H9 (cell line): Measurements from ENCODE around the gene POLD3. TPM values are rescaled to one million over a fixed set of nuclear protein-coding genes. Genes with fewer than 3 reads are reported as not detected.

Source experiments
- DNase-seq: peaks from one replicate; pipeline ENCODE4 v3.0.0-alpha.2; 2017
- H2AFZ ChIP-seq: one replicate; pipeline ENCODE4 v1.6.1; 2013; ENCODE audit warnings: mild to moderate bottlenecking, low read length, control low read depth, moderate library complexity
- H2AK5ac ChIP-seq: 2 replicates; pipeline ENCODE4 v1.6.1; 2013; ENCODE audit warnings: low read length, control low read depth, mixed read lengths; ENCODE audit not compliant: insufficient read length
- H2BK120ac ChIP-seq: one replicate; pipeline ENCODE4 v1.6.1; 2013; ENCODE audit warnings: low read depth, mild to moderate bottlenecking, low read length, control low read depth, inconsistent platforms; ENCODE audit not compliant: poor library complexity, severe bottlenecking
- H2BK12ac ChIP-seq: 2 replicates; pipeline ENCODE4 v1.6.1; 2013; ENCODE audit warnings: low read length, control low read depth, mixed read lengths, low read depth; ENCODE audit not compliant: insufficient read length
- H2BK15ac ChIP-seq: 2 replicates; pipeline ENCODE4 v1.6.1; 2013; ENCODE audit warnings: low read depth, low read length, control low read depth
- H2BK20ac ChIP-seq: one replicate; pipeline ENCODE4 v1.6.1; 2013; ENCODE audit warnings: low read depth, mild to moderate bottlenecking, low read length, control low read depth, inconsistent platforms; ENCODE audit not compliant: poor library complexity, severe bottlenecking
- H2BK5ac ChIP-seq: 2 replicates; pipeline ENCODE4 v1.6.1; 2013; ENCODE audit warnings: low read length, control low read depth, mixed read lengths; ENCODE audit not compliant: insufficient read length
- H3K14ac ChIP-seq: 2 replicates; pipeline ENCODE4 v1.6.1; 2013; ENCODE audit warnings: low read length, control low read depth; ENCODE audit not compliant: insufficient read depth
- H3K18ac ChIP-seq: 2 replicates; pipeline ENCODE4 v1.6.1; 2013; ENCODE audit warnings: low read depth, mild to moderate bottlenecking, mixed read lengths, low read length, control low read depth; ENCODE audit not compliant: insufficient read length
- H3K23ac ChIP-seq: 2 replicates; pipeline ENCODE4 v1.6.1; 2013; ENCODE audit warnings: low read length, control low read depth, mixed read lengths, low read depth; ENCODE audit not compliant: insufficient read length
- H3K23me2 ChIP-seq: 2 replicates; pipeline ENCODE4 v1.6.1; 2013; ENCODE audit warnings: low read depth, mild to moderate bottlenecking, mixed read lengths, low read length, control low read depth; ENCODE audit not compliant: insufficient read length, poor library complexity, severe bottlenecking
- H3K27ac ChIP-seq: 2 replicates; pipeline ENCODE4 v1.5.1; 2013; ENCODE audit warnings: low read length, control low read depth, mixed read lengths, low read depth; ENCODE audit not compliant: insufficient read length
- H3K27me3 ChIP-seq: 2 replicates; pipeline ENCODE4 v1.6.1; 2013; ENCODE audit warnings: low read length, control low read depth, inconsistent platforms; ENCODE audit not compliant: insufficient read depth
- H3K4ac ChIP-seq: 2 replicates; pipeline ENCODE4 v1.6.1; 2013; ENCODE audit warnings: low read depth, mild to moderate bottlenecking, control low read depth, inconsistent platforms, low read length, moderate library complexity
- H3K4me1 ChIP-seq: 2 replicates; pipeline ENCODE4 v1.6.1; 2013; ENCODE audit warnings: low read length, control low read depth, inconsistent platforms; ENCODE audit not compliant: insufficient read depth
- H3K4me2 ChIP-seq: 2 replicates; pipeline ENCODE4 v1.6.1; 2013; ENCODE audit warnings: low read length, control low read depth, mixed read lengths; ENCODE audit not compliant: insufficient read length, insufficient read depth
- H3K56ac ChIP-seq: 2 replicates; pipeline ENCODE4 v1.6.1; 2013; ENCODE audit warnings: low read depth, mild to moderate bottlenecking, mixed read lengths, low read length, control low read depth; ENCODE audit not compliant: insufficient read length
- H3K79me1 ChIP-seq: 2 replicates; pipeline ENCODE4 v1.6.1; 2013; ENCODE audit warnings: low read depth, mild to moderate bottlenecking, moderate library complexity, low read length, control low read depth, inconsistent platforms; ENCODE audit not compliant: insufficient read depth, poor library complexity, severe bottlenecking
- H3K79me2 ChIP-seq: 2 replicates; pipeline ENCODE4 v1.6.1; 2013; ENCODE audit warnings: low read length, control low read depth, inconsistent platforms; ENCODE audit not compliant: insufficient read depth
- H3K9ac ChIP-seq: 2 replicates; pipeline ENCODE4 v1.6.1; 2013; ENCODE audit warnings: low read length, control low read depth, mixed read lengths; ENCODE audit not compliant: insufficient read length; ENCODE audit errors: extremely low read depth
- H3K9me3 ChIP-seq: one replicate; pipeline ENCODE4 v1.6.1; 2013; ENCODE audit warnings: low read depth, low read length, inconsistent platforms; ENCODE audit not compliant: control insufficient read depth
- H3T11ph ChIP-seq: one replicate; pipeline ENCODE4 v1.6.1; 2013; ENCODE audit warnings: mild to moderate bottlenecking, low read length, control low read depth, inconsistent platforms
- H4K20me1 ChIP-seq: one replicate; pipeline ENCODE4 v1.6.1; 2013; ENCODE audit not compliant: control insufficient read depth, insufficient read length, insufficient read depth
- H4K5ac ChIP-seq: 2 replicates; pipeline ENCODE4 v1.6.1; 2013; ENCODE audit warnings: low read depth, mild to moderate bottlenecking, mixed read lengths, low read length, control low read depth; ENCODE audit not compliant: insufficient read length
- H4K8ac ChIP-seq: replicated peaks from 2 replicates; pipeline ENCODE4 v1.6.1; 2013; ENCODE audit warnings: low read length, control low read depth, mixed read lengths, low read depth; ENCODE audit not compliant: insufficient read length
- H4K91ac ChIP-seq: 2 replicates; pipeline ENCODE4 v1.6.1; 2013; ENCODE audit warnings: low read depth, mild to moderate bottlenecking, moderate library complexity, mixed read lengths, low read length, control low read depth; ENCODE audit not compliant: insufficient read length
- H3K27ac Mint-ChIP-seq, 3 experiments: 2 replicates in 2 of 3; 3 replicates in 1 of 3; pipeline ENCODE4 v1.8.0; 2020 to 2021; ENCODE audit warnings: mixed read lengths in 3 of 3, mild to moderate bottlenecking in 1 of 3, moderate library complexity in 1 of 3
- H3K27me3 Mint-ChIP-seq: 2 replicates; pipeline ENCODE4 v1.8.0; 2021; ENCODE audit warnings: low read depth, mild to moderate bottlenecking, moderate library complexity, mixed read lengths
- H3K36me3 Mint-ChIP-seq, 3 experiments: 2 replicates in 2 of 3; 3 replicates in 1 of 3; pipeline ENCODE4 v1.8.0; 2020 to 2021; ENCODE audit warnings: low read depth in 3 of 3, mixed read lengths in 3 of 3; ENCODE audit not compliant: insufficient read depth in 1 of 3
- H3K4me1 Mint-ChIP-seq, 2 experiments: 2 replicates each; pipeline ENCODE4 v1.8.0; 2020; ENCODE audit warnings: mixed read lengths in 2 of 2
- H3K4me3 Mint-ChIP-seq, 2 experiments: 2 replicates in 1 of 2; 3 replicates in 1 of 2; pipeline ENCODE4 v1.8.0; 2020 to 2021; ENCODE audit warnings: mild to moderate bottlenecking in 2 of 2, mixed read lengths in 2 of 2, moderate library complexity in 1 of 2
- H3K9me3 Mint-ChIP-seq, 2 experiments: 2 replicates in 1 of 2; 3 replicates in 1 of 2; pipeline ENCODE4 v1.8.0; 2020; ENCODE audit warnings: mild to moderate bottlenecking in 2 of 2, mixed read lengths in 2 of 2, moderate library complexity in 1 of 2
- WGBS: extraction: QIAGEN DNeasy Blood & Tissue Kit; methylation state at CpG from one replicate; pipeline ENCODE4 v1.1.7; 2013; ENCODE audit warnings: missing lambda C conversion rate, low lambda C conversion rate, mixed read lengths; ENCODE audit not compliant: insufficient read length; ENCODE audit errors: extremely low coverage; 5-methylcytosine and 5-hydroxymethylcytosine counted together
- total RNA-seq: library from RNA; stranded (reverse); gene quantifications from 2 replicates; pipeline ENCODE4 v1.2.1, GENCODE V29; 2021
- TF ChIP-seq, protein P1 (sequence below): fragments of 200-600 bp; sonication (generic); conservative IDR thresholded peaks from 3 replicates; pipeline ENCODE4 v1.8.0; 2021; ENCODE audit warnings: antibody characterized with exemption, mild to moderate bottlenecking

The POLD3 gene
- total RNA-seq, 1 experiment from 2014 or later = 34.1 TPM

DNA sequence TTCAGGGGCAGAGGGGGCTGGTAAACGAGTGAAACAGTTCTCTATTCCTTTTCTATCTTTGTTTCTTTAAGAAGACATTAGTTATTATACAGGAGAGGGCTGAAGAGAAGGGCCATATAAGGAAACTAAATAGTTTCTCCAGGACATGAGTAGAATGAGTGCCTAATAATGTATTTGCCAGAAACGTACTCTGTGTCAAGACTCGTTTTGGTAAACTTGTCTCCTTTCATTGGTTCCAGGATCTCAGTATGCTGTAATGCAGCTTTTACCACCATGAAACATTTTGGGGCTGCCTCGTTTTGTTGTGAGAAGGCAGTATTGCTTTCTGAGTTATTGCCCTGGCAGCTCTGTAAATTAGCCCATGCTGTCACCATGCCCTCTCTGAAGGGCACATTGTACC, 51.7 kb downstream of the POLD3 start:
- WGBS = no CpG with 5 or more reads among the region's 4 CpGs

More for the DNA sequence above, 51.7 kb downstream of the POLD3 start:
- Histone ChIP-seq H3K23me2 (no peaks in the 10 kb centered on the region), H4K91ac (no peak overlapping the region), H3K56ac (no peak overlapping the region), H3K4me1 (no peaks in the 10 kb centered on the region), H4K5ac (no peak overlapping the region), H2AFZ (no peak overlapping the region), H3T11ph (no peak overlapping the region), H3K27me3 (no peaks in the 10 kb centered on the region), H3K9me3 (no peaks in the 10 kb centered on the region), H3K9ac (no peak overlapping the region), H3K23ac (no peak overlapping the region), H3K4me2 (no peak overlapping the region), H4K8ac (no peak overlapping the region), H3K14ac (no peak overlapping the region), H2BK5ac (no peak overlapping the region), H2BK15ac (no peak overlapping the region), H3K18ac (no peak overlapping the region), H2AK5ac (no peak overlapping the region), H3K27ac (no peak overlapping the region), H2BK120ac (no peak overlapping the region), H3K4ac (no peak overlapping the region), H3K79me2 (no peaks in the 10 kb centered on the region), H4K20me1 (no peaks in the 10 kb centered on the region), H2BK12ac (no peak overlapping the region), H3K79me1 (no peaks in the 10 kb centered on the region), H2BK20ac (no peak overlapping the region)
- DNase-seq = no peak
- TF ChIP-seq, protein P1, sequence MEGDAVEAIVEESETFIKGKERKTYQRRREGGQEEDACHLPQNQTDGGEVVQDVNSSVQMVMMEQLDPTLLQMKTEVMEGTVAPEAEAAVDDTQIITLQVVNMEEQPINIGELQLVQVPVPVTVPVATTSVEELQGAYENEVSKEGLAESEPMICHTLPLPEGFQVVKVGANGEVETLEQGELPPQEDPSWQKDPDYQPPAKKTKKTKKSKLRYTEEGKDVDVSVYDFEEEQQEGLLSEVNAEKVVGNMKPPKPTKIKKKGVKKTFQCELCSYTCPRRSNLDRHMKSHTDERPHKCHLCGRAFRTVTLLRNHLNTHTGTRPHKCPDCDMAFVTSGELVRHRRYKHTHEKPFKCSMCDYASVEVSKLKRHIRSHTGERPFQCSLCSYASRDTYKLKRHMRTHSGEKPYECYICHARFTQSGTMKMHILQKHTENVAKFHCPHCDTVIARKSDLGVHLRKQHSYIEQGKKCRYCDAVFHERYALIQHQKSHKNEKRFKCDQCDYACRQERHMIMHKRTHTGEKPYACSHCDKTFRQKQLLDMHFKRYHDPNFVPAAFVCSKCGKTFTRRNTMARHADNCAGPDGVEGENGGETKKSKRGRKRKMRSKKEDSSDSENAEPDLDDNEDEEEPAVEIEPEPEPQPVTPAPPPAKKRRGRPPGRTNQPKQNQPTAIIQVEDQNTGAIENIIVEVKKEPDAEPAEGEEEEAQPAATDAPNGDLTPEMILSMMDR = no peak
- peaks cover 7 to 29% (median 18%) of the 10 kb centered on the region in 3 experiments; a peak in 6 of 7 replicates for H3K36me3 Mint-ChIP-seq
- H3K9me3 Mint-ChIP-seq = no peaks in the 10 kb centered on the region
- no peak overlapping the region; a peak in 1 of 7 replicates for H3K27ac Mint-ChIP-seq
- no peak overlapping the region for H3K4me3 Mint-ChIP-seq
- H3K27me3 Mint-ChIP-seq = no peaks in the 10 kb centered on the region
- H3K4me1 Mint-ChIP-seq = peaks cover 8% of the 10 kb centered on the region in 2 experiments
